Tibial artery (tissue), 4 donors: ENCODE results near the gene SMIM45.

Experiments used
- DNase-seq, 2 donors: peaks; one replicate each; pipeline ENCODE4 v3.0.0-alpha.2; 2019
- H3K27ac ChIP-seq, 2 donors: fragments of 200-600 bp; sonication (generic) in 1 of 2; 1 replicate in 1 of 2; 2 replicates in 1 of 2; pipeline ENCODE4 v1.5.1; 2018 to 2019; ENCODE audit warnings: mild to moderate bottlenecking in 1 of 2
- H3K27me3 ChIP-seq, 2 donors: fragments of 200-600 bp; sonication (generic) in 1 of 2; one replicate each; pipeline versions ENCODE4 v1.5.1 to v1.6.0; 2016 to 2019
- H3K36me3 ChIP-seq, 3 donors: fragments of 200-600 bp; sonication (generic) in 2 of 3; one replicate each; pipeline ENCODE4 v1.5.1; 2016 to 2019; ENCODE audit warnings: mild to moderate bottlenecking in 2 of 3
- H3K4me1 ChIP-seq, 4 donors: fragments of 200-600 bp; sonication (generic) in 2 of 4; 1 replicate in 3 of 4; 2 replicates in 1 of 4; pipeline ENCODE4 v1.5.1; 2016 to 2019
- H3K4me3 ChIP-seq, 2 donors: fragments of 200-600 bp; sonication (generic) in 1 of 2; 1 replicate in 1 of 2; 2 replicates in 1 of 2; pipeline ENCODE4 v1.5.1; 2018 to 2019; ENCODE audit warnings: mild to moderate bottlenecking in 2 of 2
- H3K9me3 ChIP-seq, 3 donors: fragments of 200-600 bp; sonication (generic) in 1 of 3; one replicate each; pipeline ENCODE4 v1.5.1; 2016 to 2019
- CTCF ChIP-seq, 2 experiments: fragments of 200-600 bp in 1 of 2; fragments of 450-650 bp in 1 of 2; IDR thresholded peaks; one replicate each; pipeline ENCODE4 v1.5.1; 2017 to 2019; ENCODE audit warnings: antibody characterized with exemption in 2 of 2, mild to moderate bottlenecking in 1 of 2, moderate library complexity in 1 of 2
- intact Hi-C: fragments of 100-400 bp; cut with DNase I; formaldehyde crosslinking; loops from one replicate; pipeline ENCODE4 v1.15.0; 2023; ENCODE audit warnings: low total_unique reads

Gene SMIM45

DNA sequence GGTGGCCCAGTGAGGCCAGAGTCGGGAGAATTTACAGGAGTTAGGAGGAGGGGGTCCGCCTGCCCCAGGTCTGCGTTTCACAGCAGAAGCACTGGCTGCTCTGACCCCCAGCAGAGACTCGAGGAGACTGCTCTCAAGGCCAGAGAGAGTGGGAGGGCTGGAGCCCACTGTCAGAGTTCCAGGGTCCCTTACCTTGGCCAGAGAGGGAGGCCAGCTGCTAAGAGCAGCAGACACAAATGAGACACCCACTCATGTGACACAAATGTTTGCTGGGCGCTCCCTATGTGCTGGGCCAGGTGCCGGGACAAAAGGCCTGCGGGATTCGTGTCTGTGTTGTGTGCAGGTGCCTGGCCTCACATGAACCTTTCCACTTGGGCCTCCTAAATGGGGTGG is 22.5 kb upstream of the SMIM45 start:
- TF ChIP-seq CTCF (IDR thresholded peaks at IDR 0.05): no peak
- intact Hi-C loops: no loop called here
- Histone ChIP-seq H3K27me3 (peaks cover 0 to 34% of the 10 kb centered on the region in 2 donors), H3K27ac (no peak overlapping the region), H3K4me3 (no peak overlapping the region), H3K9me3 (no peaks in the 10 kb centered on the region), H3K36me3 (no peaks in the 10 kb centered on the region), H3K4me1 (peaks cover 0 to 11% (median 10%) of the 10 kb centered on the region in 4 donors)
- DNase-seq: no peak

- H3K36me3 ChIP-seq: no peaks in the 10 kb centered on the region
- intact Hi-C loops: no loop called here
- peaks cover 0 to 16% of the 10 kb centered on the region in 2 donors for H3K27me3 ChIP-seq
- no peaks in the 10 kb centered on the region for H3K4me1 ChIP-seq
- no peaks in the 10 kb centered on the region for H3K9me3 ChIP-seq
- no peak overlapping the region for H3K4me3 ChIP-seq
- TF ChIP-seq CTCF (IDR thresholded peaks at IDR 0.05): no peak
- H3K27ac ChIP-seq: no peak overlapping the region
- no peak for DNase-seq
Observed at GRCh38 chr22:41931701-41932269, 20.2 kb upstream of the SMIM45 start.

GRCh38 chr22:41932353-41932752 is 19.6 kb upstream of the SMIM45 start:
- Histone ChIP-seq H3K36me3 (no peaks in the 10 kb centered on the region), H3K4me1 (no peaks in the 10 kb centered on the region), H3K27ac (no peak overlapping the region), H3K4me3 (no peak overlapping the region), H3K27me3 (peaks cover 0 to 10% of the 10 kb centered on the region in 2 donors), H3K9me3 (no peaks in the 10 kb centered on the region)
- no peak for DNase-seq
- intact Hi-C loops: no loop called here
- TF ChIP-seq CTCF (IDR thresholded peaks at IDR 0.05): no peak

DNA sequence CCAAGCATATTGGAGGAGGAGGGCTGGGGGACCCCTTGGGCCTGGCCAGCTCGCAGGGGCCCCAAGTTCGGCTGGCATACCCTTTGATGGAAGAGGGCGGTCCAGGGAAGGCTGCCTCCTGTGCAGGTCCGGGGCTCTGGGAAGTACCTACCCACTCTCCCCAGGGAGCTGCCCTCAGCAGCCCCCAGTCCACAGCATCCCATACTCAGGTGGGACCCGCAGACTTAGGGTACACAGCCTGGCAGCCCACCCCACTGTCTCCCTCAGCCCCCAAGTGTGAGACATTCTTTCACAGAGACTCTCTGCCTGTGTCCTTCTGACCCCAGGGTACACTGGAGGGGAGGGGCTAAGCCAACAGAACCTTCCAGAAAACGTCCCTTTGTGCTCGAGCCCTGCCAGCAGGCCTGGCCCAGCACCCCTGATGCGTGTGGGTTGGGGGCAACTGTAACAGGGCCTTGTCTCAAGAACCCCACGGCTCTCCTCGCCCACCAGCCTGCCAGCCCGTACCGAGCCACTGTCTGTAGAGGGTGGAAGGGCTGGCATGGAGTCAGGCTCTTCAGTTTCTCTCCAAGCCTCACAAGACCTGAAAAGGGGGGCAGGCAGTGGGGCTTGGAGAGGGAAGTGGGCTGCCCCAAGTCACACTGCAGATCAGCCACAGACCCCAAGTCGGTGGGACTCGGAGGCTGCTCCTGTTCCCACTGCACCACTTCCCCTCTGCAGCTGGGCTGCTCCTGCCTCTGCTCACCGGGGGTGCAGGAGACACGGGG is 18.4 kb upstream of the SMIM45 start:
- DNase-seq: no peak
- H3K9me3 ChIP-seq: no peaks in the 10 kb centered on the region
- H3K4me1 ChIP-seq: no peaks in the 10 kb centered on the region
- H3K27ac ChIP-seq: no peak overlapping the region
- intact Hi-C loops: no loop called here
- H3K4me3 ChIP-seq: no peak overlapping the region
- H3K36me3 ChIP-seq: no peaks in the 10 kb centered on the region
- TF ChIP-seq CTCF (IDR thresholded peaks at IDR 0.05): no peak
- H3K27me3 ChIP-seq: no peaks in the 10 kb centered on the region

- Histone ChIP-seq H3K4me1 (no peaks in the 10 kb centered on the region), H3K27me3 (no peaks in the 10 kb centered on the region), H3K27ac (no peak overlapping the region), H3K36me3 (no peaks in the 10 kb centered on the region), H3K9me3 (no peaks in the 10 kb centered on the region), H3K4me3 (no peak overlapping the region)
- DNase-seq: no peak
- intact Hi-C loops: no loop called here
- TF ChIP-seq CTCF (IDR thresholded peaks at IDR 0.05): no peak
Observed at GRCh38 chr22:41934284-41935014, 17.5 kb upstream of the SMIM45 start.
